ENCODE data around the gene MBP.

DNA sequence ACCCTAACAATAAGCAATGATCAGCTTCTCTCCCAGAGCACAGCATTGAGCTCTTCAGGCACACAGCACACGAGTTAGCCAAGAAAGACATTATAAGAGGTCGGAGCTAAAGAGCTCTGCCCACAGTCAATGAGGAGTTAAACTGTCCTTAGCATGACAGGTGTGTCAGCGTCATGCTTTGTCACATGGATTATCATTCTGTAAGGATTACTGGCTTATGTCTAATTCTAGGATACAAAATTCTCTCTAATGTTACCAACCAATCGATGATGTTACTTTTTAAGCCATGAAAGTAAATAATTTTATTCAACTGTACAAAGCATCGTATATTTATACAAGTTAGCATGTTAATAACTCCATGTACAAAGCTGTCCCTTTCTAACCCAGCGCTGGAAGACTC is 201.4 kb downstream of the MBP start:
- TF ChIP-seq CTCF (conservative IDR thresholded peaks at IDR 0.05 in 1 of 2, IDR thresholded peaks at IDR 0.05 in 1 of 2; ENCODE audit: low read depth in 1 of 2, low read length in 2 of 2) (no peak), EZH2 (IDR thresholded peaks at IDR 0.05; ENCODE audit: low read length, missing control alignments) (no peak)
